WTC11 (cell line): Measurements from ENCODE around the gene OLFML2B. TPM values are rescaled to one million over a fixed set of nuclear protein-coding genes. Genes with fewer than 3 reads are reported as not detected.

Experiments
- ATAC-seq: fragments of 200-7000 bp; cut with Tn5 transposase; 2 replicates; pipeline ENCODE4 v1.10.0; 2021; ENCODE audit warnings: mild to moderate bottlenecking, moderate library complexity
- CTCF ChIA-PET: fragments of 300-600 bp; sonication (Branson Sonifier 250); formaldehyde crosslinking; loops from one replicate; lab custom pipeline; 2021; ENCODE audit warnings: antibody characterized with exemption; lab: Charles Lee
- POLR2A ChIA-PET: fragments of 350-600 bp; sonication (Branson Sonifier 250); formaldehyde crosslinking; loops from one replicate; lab custom pipeline; 2021; ENCODE audit warnings: antibody characterized with exemption; lab: Charles Lee
- DNase-seq: peaks from one replicate; pipeline ENCODE4 v3.0.0; 2021; ENCODE audit warnings: low spot score
- H3K27ac Mint-ChIP-seq: 2 replicates; pipeline ENCODE4 v1.8.0; 2021; ENCODE audit warnings: mixed read lengths
- H3K27me3 Mint-ChIP-seq: 2 replicates; pipeline ENCODE4 v1.8.0; 2021; ENCODE audit warnings: low read depth, mild to moderate bottlenecking, moderate library complexity, mixed read lengths
- H3K36me3 Mint-ChIP-seq: 2 replicates; pipeline ENCODE4 v1.8.0; 2021; ENCODE audit warnings: mixed read lengths
- H3K4me1 Mint-ChIP-seq: 2 replicates; pipeline ENCODE4 v1.8.0; 2022; ENCODE audit warnings: mixed read lengths
- H3K4me3 Mint-ChIP-seq: 2 replicates; pipeline ENCODE4 v1.8.0; 2021; ENCODE audit warnings: mild to moderate bottlenecking, moderate library complexity, mixed read lengths
- H3K9me3 Mint-ChIP-seq: 2 replicates; pipeline ENCODE4 v1.8.0; 2021; ENCODE audit warnings: mixed read lengths
- AFF4 ChIP-seq: sonication (generic); formaldehyde crosslinking; IDR thresholded peaks from 2 replicates; pipeline ENCODE4 v1.8.1; 2023; ENCODE audit warnings: mild to moderate bottlenecking, missing genetic modification reagents, borderline replicate concordance
- E2F5 ChIP-seq: sonication (generic); formaldehyde crosslinking; IDR thresholded peaks from 2 replicates; pipeline ENCODE4 v1.8.1; 2022; ENCODE audit warnings: mild to moderate bottlenecking, moderate library complexity, missing genetic modification reagents
- MAX ChIP-seq: sonication (generic); formaldehyde crosslinking; IDR thresholded peaks from 2 replicates; pipeline ENCODE4 v1.8.0; 2022; ENCODE audit warnings: mild to moderate bottlenecking, missing genetic modification reagents
- MLX ChIP-seq: sonication (generic); formaldehyde crosslinking; IDR thresholded peaks from 2 replicates; pipeline ENCODE4 v1.8.1; 2023; ENCODE audit warnings: mild to moderate bottlenecking, missing genetic modification reagents, moderate library complexity
- MXD4 ChIP-seq: fragments of 250-450 bp; sonication (Bioruptor Pico); IDR thresholded peaks from 2 replicates; pipeline ENCODE4 v1.8.0; 2021; ENCODE audit warnings: mild to moderate bottlenecking, moderate library complexity, borderline replicate concordance
- NR2C2 ChIP-seq: sonication (generic); formaldehyde crosslinking; IDR thresholded peaks from 2 replicates; pipeline ENCODE4 v1.8.0; 2022; ENCODE audit warnings: mild to moderate bottlenecking, missing genetic modification reagents
- RORB ChIP-seq: fragments of 250-450 bp; sonication (Bioruptor Pico); IDR thresholded peaks from 2 replicates; pipeline ENCODE4 v1.9.0; 2021; ENCODE audit warnings: mild to moderate bottlenecking
- SMAD3 ChIP-seq: sonication (generic); formaldehyde crosslinking; IDR thresholded peaks from 2 replicates; pipeline ENCODE4 v1.8.0; 2022; ENCODE audit warnings: missing genetic modification reagents, mild to moderate bottlenecking, borderline replicate concordance
- ZBTB21 ChIP-seq: sonication (generic); formaldehyde crosslinking; IDR thresholded peaks from 2 replicates; pipeline ENCODE4 v1.8.1; 2023; ENCODE audit warnings: mild to moderate bottlenecking, missing genetic modification reagents, borderline replicate concordance
- ZBTB43 ChIP-seq: sonication (generic); formaldehyde crosslinking; IDR thresholded peaks from 2 replicates; pipeline ENCODE4 v1.8.1; 2023; ENCODE audit warnings: mild to moderate bottlenecking, missing genetic modification reagents
- ZMAT4 ChIP-seq: fragments of 250-450 bp; sonication (Bioruptor Pico); IDR thresholded peaks from 2 replicates; pipeline ENCODE4 v1.9.0; 2021; ENCODE audit warnings: mild to moderate bottlenecking
- ZNF281 ChIP-seq: sonication (generic); formaldehyde crosslinking; IDR thresholded peaks from 2 replicates; pipeline ENCODE4 v1.8.0; 2023; ENCODE audit warnings: mild to moderate bottlenecking, missing genetic modification reagents
- ZNF532 ChIP-seq: fragments of 250-450 bp; sonication (Bioruptor Pico); IDR thresholded peaks from 2 replicates; pipeline ENCODE4 v1.9.0; 2021; ENCODE audit warnings: mild to moderate bottlenecking, borderline replicate concordance
- total RNA-seq: library from RNA; stranded (reverse); gene quantifications from 3 replicates; pipeline ENCODE4 v1.2.3, GENCODE V29; 2021

The OLFML2B gene
- total RNA-seq, 1 experiment from 2014 or later: 4.9 TPM

- Mint-ChIP-seq H3K9me3 (no peaks in the 10 kb centered on the region), H3K36me3 (no peaks in the 10 kb centered on the region), H3K4me1 (peaks cover 22% of the 10 kb centered on the region), H3K27ac (no peak overlapping the region), H3K4me3 (no peak overlapping the region), H3K27me3 (no peaks in the 10 kb centered on the region)
- ATAC-seq: peak; percentile 56
- TF ChIP-seq MXD4: no peak
- TF ChIP-seq MLX: no peak
- no peak for TF ChIP-seq SMAD3 (CRISPR knock-in tag)
- TF ChIP-seq E2F5 (CRISPR knock-in tag): no peak
- no peak for TF ChIP-seq MAX
- TF ChIP-seq ZNF281 (CRISPR knock-in tag): no peak
- TF ChIP-seq NR2C2: no peak
- no peak for TF ChIP-seq ZBTB43 (CRISPR knock-in tag)
- no peak for TF ChIP-seq RORB
- no peak for TF ChIP-seq AFF4 (CRISPR knock-in tag)
- TF ChIP-seq ZBTB21 (CRISPR knock-in tag): no peak
- TF ChIP-seq ZMAT4 (CRISPR knock-in tag): no peak
- TF ChIP-seq ZNF532: no peak
- no peak for DNase-seq
- POLR2A ChIA-PET: interaction anchor here (0.7 kb wide), 1 partner anchor 64 kb away, joined by 3 read pairs; no protein-coding TSS in a partner anchor
- CTCF ChIA-PET: interaction anchor here (1.1 kb wide), 1 partner anchor 170 kb away, joined by 4 read pairs; no protein-coding TSS in a partner anchor
These were observed 38.9 kb upstream of the OLFML2B start for GRCh38 chr1:162062542-162063015.
